Ovary (tissue), 3 donors: ENCODE results near the gene NOXA1.

Experiments used
- EP300 ChIP-seq: sonication (generic); formaldehyde crosslinking; IDR thresholded peaks from one replicate; pipeline ENCODE4 v1.6.1; 2017; ENCODE audit warnings: antibody characterized with exemption
- POLR2A ChIP-seq: fragments of 450-650 bp; IDR thresholded peaks from one replicate; pipeline ENCODE4 v1.6.1; 2017; ENCODE audit warnings: antibody characterized with exemption, mild to moderate bottlenecking, moderate library complexity
- TF ChIP-seq, protein P1 (sequence below), 3 donors: fragments of 450-650 bp in 2 of 3; fragments of 200-600 bp in 1 of 3; IDR thresholded peaks; one replicate each; pipeline versions ENCODE4 v1.5.1 to v1.8.0; 2016 to 2022; ENCODE audit warnings: antibody characterized with exemption in 3 of 3, mild to moderate bottlenecking in 1 of 3
- donor health status: DM: no; HTN: no; CAD: no.

DNA sequence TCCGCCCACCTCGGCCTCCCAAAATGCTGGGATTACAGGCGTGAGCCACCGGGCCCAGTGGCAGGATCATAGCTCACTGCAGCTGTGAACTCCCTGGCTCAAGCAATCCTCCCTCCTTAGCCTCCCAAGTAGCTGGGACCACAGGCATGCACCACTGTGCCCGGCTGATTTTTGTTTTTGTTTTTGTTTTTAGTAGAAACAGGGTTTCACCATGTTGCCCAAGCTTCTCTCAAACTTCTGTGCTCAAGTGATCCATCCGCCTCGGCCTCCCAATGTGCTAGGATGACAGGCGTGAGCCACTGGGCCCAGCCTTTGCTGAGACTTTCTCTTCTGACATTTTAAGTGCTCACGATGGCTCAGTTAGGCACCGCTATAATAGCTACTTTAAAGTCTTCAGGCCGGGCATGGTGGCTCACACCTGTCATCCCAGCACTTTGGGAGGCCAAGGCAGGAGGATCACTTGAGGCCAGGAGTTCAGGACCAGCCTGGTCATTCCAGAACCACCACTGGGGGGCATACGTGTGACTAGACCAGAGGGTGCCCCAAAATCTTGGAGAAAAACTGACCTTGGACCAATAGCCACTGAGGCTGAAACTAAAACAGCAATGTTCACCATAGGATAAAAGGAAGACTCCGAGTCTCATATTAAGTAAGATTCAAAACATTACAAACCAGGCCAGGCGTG is 21.1 kb downstream of the NOXA1 start:
- TF ChIP-seq EP300 (no peak), POLR2A (no peak)
- TF ChIP-seq, protein P1, sequence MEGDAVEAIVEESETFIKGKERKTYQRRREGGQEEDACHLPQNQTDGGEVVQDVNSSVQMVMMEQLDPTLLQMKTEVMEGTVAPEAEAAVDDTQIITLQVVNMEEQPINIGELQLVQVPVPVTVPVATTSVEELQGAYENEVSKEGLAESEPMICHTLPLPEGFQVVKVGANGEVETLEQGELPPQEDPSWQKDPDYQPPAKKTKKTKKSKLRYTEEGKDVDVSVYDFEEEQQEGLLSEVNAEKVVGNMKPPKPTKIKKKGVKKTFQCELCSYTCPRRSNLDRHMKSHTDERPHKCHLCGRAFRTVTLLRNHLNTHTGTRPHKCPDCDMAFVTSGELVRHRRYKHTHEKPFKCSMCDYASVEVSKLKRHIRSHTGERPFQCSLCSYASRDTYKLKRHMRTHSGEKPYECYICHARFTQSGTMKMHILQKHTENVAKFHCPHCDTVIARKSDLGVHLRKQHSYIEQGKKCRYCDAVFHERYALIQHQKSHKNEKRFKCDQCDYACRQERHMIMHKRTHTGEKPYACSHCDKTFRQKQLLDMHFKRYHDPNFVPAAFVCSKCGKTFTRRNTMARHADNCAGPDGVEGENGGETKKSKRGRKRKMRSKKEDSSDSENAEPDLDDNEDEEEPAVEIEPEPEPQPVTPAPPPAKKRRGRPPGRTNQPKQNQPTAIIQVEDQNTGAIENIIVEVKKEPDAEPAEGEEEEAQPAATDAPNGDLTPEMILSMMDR (IDR thresholded peaks at IDR 0.05), result no peak
